NCI-H69 (cell line): Measurements from ENCODE around the gene TRIM52.
"Not testable (repeated sequence)": the region's sequence is repeated elsewhere in the genome, so short reads cannot be mapped to it uniquely, and the experiment has no call there.

ENCODE experiments used
- DNase-seq: peaks from one replicate; lab custom pipeline; 2025; lab: John Stamatoyannopoulos, UW

TRIM52 gene

DNA sequence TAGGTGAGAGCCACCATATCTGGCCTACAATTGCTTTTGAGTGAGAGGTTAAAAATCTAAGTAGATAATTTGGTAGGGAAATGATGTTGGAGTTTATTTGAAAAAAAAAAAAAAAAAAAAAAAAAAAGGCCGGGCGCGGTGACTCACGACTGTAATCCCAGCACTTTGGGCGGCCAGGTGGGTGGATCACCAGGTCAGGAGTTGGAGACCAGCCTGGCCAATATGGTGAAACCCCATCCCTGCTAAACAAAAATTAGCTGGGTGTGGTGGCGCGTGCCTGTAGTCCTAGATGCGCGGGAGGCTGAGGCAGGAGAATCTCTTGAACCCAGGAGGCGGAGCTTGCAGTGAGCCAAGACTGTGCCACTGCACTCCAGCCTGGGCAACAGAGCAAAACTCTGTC lies 46.7 kb downstream of the TRIM52 start:
- not testable (repeated sequence) for DNase-seq

DNA sequence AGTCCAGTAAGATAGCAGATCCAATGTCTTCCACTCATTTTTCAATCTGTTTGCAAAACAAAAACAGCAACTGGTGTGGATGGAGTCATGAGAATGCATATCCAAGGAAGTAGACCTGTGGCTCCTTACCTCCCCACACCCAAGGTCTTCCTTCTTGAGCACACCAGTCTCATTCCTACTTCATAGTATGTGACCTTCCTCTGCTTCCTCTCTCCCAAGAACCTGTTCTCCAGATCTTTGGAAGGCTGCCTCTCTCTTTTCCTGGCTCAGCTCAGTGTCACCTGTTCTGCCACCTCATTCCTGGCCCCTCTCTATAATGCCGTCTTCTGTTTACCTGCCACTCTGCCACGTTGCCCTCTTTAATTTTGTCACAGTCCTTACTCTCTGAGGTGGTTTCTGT lies 48.0 kb downstream of the TRIM52 start:
- DNase-seq, result no peak

DNA sequence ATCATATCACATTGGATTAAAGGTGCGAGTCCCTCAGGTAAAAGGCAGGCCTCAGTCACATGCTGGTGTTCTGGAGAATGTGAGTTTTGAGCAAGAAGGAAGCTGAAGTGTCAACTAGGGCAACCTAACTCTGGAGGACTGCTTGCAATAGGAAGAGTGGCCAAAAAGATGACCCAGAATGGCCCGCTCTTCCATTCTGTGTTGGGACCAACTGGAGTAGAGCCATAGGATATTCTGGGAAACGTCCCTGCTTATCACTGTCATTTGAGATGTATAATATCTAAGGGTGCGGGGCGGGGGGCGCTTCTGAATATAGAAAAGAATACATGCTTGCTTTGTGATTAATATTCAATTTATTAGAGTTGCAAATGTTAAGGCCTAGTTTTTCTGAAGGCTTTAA lies 48.9 kb downstream of the TRIM52 start:
- DNase-seq, result no peak

DNA sequence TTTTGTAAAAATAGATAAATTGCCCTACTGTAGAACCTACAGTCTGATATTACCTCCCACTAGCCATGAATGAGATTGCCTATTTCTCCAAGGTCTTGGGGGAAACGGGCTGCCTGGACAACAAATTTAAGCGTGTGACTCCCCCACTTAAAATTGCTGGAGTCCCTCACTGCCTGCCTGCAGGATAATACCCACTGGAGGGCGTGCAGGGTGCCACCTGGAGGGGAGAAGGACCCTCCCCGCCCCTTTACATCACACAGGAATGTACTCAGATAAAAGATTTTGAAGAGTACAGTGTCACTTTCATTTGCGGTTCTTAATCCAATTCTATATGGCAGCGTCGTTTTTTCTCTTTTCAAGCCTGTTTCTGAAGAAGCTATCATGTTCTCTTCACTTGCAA lies 49.7 kb downstream of the TRIM52 start:
- DNase-seq, result no peak

DNA sequence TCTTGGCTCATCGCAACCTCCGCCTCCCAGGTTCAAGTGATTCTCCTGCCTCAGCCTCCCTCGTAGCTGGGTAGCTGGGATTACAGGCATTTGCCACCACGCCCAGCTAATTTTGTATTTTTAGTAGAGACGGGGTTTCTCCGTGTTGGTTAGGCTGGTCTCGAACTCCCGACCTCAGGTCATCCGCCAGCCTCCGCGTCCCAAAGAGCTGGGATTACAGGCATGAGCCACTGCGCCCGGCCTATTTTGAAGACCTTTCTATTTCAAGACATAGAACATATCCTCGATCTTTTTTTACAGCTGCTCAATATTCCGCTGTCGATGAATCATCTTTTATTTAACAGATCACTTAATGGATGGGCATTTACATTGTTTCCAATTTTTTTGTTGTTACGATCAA lies 50.2 kb downstream of the TRIM52 start:
- not testable (repeated sequence) for DNase-seq

DNA sequence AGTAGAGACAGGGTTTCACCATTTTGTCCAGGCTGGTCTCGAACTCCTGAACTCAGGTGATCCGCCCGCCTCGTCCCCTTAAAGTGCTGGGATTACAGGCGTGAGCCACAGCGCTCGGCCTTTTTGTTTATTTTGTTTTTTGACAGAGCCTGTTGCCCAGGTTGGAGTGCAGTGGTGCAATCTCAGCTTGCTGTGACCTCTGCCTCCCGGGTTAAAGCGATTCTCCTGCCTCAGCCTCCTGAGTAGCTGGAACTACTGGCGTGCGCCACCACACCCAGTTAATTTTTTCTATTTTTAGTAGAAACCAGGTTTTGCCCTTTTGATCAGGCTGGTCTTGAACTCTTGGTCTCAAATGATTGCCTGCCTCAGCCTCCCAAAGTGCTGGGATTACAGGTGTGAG lies 50.8 kb downstream of the TRIM52 start:
- not testable (repeated sequence) for DNase-seq

DNA sequence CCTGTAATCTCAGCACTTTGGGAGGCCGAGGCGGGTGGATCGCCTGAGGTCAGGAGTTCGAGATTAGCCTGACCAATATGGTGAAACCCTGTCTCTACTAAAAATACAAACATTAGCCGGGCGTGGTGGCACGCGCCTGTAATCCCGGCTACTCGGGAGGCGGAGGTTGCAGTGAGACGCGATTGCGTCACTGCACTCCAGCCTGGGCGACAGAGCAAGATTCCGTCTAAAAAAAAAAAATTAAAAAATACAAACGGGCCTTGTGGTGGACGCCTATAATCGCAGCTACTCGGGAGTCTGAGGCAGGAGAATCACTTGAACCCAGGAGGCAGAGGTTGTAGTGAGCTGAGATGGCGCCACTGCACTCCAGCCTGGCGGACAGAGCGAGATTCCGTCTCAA lies 51.9 kb downstream of the TRIM52 start:
- DNase-seq, result not testable (repeated sequence)

DNA sequence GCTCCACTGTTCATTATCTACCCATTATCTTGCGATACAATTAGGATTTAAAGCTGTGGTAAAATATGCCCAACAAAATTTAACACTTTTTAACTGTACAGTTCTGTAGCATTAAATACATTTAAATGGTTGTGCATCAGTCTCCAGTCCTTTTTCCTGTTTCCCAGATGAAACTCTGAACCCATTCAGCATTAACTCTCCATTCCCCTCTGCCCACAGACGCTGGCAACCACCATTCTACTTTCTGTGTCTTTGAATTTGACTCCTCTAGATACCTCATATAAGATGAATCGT lies 53.0 kb downstream of the TRIM52 start:
- DNase-seq, result no peak

DNA sequence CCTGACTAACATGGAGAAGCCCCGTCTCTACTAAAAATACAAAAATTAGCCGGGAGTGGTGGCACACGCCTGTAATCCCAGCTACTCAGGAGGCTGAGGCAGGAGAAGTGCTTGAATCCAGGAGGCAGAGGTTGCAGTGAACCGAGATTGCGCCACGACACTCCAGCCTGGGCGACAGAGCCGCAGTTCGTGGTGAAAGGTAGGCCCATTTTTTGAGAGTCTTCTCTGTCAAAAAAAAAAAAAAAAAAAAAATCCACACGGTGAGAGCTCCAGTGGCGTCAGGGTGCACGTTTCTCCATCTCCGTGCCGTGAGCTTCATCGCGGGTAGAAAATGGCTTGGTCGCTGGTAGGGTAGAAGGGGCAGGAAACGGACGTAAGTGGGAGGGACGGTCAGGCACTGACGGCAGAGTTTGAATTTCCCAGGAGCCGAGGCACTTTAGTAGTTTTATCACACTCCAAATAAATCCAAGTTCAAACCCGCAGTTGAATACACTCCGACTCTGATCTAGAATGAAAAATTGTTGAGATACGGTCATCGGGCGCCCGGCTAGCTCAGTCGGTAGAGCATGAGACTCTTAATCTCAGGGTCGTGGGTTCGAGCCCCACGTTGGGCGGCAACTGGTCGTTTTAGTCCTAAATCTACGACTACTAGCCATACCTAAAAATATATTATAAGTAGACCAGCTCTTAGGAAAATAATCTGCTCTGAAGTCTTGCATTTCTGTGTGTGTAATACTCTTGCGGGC lies 53.6 kb downstream of the TRIM52 start:
- DNase-seq, result no peak

DNA sequence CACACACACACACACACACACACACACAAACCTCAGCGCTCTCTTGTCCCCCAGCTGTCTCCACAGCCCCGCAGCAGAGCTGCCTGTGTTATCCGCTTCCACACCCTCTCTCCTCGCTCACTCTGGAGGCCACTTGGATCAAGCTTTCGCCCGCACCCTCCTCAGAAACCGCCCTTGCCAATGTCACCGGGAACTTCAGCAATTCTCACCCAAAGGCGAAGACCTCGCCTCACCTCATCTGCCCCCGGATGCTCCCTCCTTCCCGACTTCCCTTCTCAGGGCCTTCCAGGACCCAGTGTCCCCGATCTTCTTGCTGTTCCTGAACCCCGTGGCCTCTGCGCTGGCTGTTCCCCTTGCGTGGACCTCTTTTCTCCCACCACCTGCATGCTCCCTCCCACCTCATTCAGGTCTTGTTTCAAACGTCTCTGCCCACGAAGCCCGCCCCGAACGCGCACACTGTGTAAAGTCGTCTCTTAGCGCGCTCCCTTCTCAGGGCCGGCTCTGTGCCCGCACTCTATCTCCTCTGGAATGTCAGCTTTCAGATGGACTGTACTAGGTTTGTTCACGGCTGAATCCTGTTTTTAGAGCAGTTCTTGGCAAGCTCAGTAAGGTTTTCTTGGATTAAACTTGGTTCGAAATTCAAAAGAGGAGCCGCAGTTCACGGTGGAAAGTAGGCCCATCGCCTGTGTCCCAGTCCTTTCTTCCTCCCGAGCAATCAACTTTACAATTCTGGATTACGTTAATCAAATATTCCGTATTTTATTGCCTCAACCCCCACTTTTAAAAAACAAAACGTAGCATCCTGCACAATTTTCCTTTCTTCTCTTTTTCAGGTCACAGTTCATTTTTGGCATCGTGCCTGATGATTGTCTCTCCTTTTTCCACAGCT lies 54.9 kb downstream of the TRIM52 start:
- no peak for DNase-seq
